Loucy (cell line): ENCODE measurements around the gene NDST3.
A peak's percentile ranks its signal among the peaks of the same experiment; 100 is the strongest.

Source experiments
- H2AFZ ChIP-seq: fragments of 200-600 bp; sonication (generic); 2 replicates; pipeline ENCODE4 v1.6.0; 2016; ENCODE audit warnings: antibody characterized with exemption, mild to moderate bottlenecking, low read length, moderate library complexity
- H3F3A ChIP-seq: fragments of 200-600 bp; 2 replicates; pipeline ENCODE4 v1.6.0; 2016; ENCODE audit warnings: antibody characterized with exemption, low read depth, mild to moderate bottlenecking
- H3K27me3 ChIP-seq: fragments of 200-600 bp; sonication (generic); 2 replicates; pipeline ENCODE4 v1.6.1; 2014; ENCODE audit warnings: low read length, mild to moderate bottlenecking; ENCODE audit not compliant: insufficient read depth, poor library complexity, severe bottlenecking
- H3K36me3 ChIP-seq: fragments of 200-600 bp; sonication (generic); 2 replicates; pipeline ENCODE4 v1.6.1; 2016; ENCODE audit warnings: low read length; ENCODE audit not compliant: insufficient read depth
- H3K4me1 ChIP-seq: fragments of 200-600 bp; sonication (generic); 2 replicates; pipeline ENCODE4 v1.5.1; 2014; ENCODE audit warnings: low read length, mild to moderate bottlenecking; ENCODE audit not compliant: insufficient read depth, poor library complexity, severe bottlenecking
- H3K4me2 ChIP-seq: fragments of 200-600 bp; sonication (generic); 2 replicates; pipeline ENCODE4 v1.6.0; 2014; ENCODE audit warnings: antibody characterized with exemption, low read length, low read depth, mild to moderate bottlenecking; ENCODE audit not compliant: poor library complexity, severe bottlenecking
- H3K4me3 ChIP-seq: fragments of 200-600 bp; sonication (generic); 2 replicates; pipeline ENCODE4 v1.5.1; 2014; ENCODE audit warnings: low read length, mild to moderate bottlenecking, mixed read lengths; ENCODE audit not compliant: poor library complexity, severe bottlenecking
- H3K79me2 ChIP-seq: fragments of 200-600 bp; sonication (generic); 2 replicates; pipeline ENCODE4 v1.6.1; 2014; ENCODE audit warnings: low read length; ENCODE audit not compliant: insufficient read depth
- H3K9ac ChIP-seq: fragments of 200-600 bp; sonication (generic); 2 replicates; pipeline ENCODE4 v1.6.0; 2014; ENCODE audit warnings: mild to moderate bottlenecking, low read depth, low read length, moderate library complexity; ENCODE audit not compliant: poor library complexity, severe bottlenecking
- H3K9me2 ChIP-seq: fragments of 200-600 bp; sonication (generic); replicated peaks from 2 replicates; pipeline ENCODE4 v1.6.1; 2016; ENCODE audit warnings: low read depth, low read length, mixed read lengths
- H3K9me3 ChIP-seq: fragments of 200-600 bp; sonication (generic); 2 replicates; pipeline ENCODE4 v1.6.1; 2014; ENCODE audit warnings: mild to moderate bottlenecking, antibody characterized with exemption, low read length, low read depth; ENCODE audit not compliant: insufficient read depth
- H4K20me1 ChIP-seq: fragments of 200-600 bp; sonication (generic); 2 replicates; pipeline ENCODE4 v1.6.0; 2014; ENCODE audit warnings: antibody characterized with exemption, low read length, mild to moderate bottlenecking; ENCODE audit not compliant: insufficient read depth, poor library complexity, severe bottlenecking
- CTCF ChIP-seq: fragments of 200-600 bp; sonication (generic); conservative IDR thresholded peaks from 2 replicates; pipeline ENCODE4 v1.5.1; 2014; ENCODE audit warnings: mild to moderate bottlenecking, antibody characterized with exemption, low read length
- EZH2phosphoT487 ChIP-seq: fragments of 200-600 bp; IDR thresholded peaks from 2 replicates; pipeline ENCODE4 v1.6.1; 2018; ENCODE audit warnings: antibody characterized with exemption, mild to moderate bottlenecking, moderate library complexity, borderline replicate concordance

Gene NDST3

GRCh38 chr4:118268780-118269179 lies 234.5 kb downstream of the NDST3 start:
- no peak overlapping the region for H2AFZ ChIP-seq

DNA sequence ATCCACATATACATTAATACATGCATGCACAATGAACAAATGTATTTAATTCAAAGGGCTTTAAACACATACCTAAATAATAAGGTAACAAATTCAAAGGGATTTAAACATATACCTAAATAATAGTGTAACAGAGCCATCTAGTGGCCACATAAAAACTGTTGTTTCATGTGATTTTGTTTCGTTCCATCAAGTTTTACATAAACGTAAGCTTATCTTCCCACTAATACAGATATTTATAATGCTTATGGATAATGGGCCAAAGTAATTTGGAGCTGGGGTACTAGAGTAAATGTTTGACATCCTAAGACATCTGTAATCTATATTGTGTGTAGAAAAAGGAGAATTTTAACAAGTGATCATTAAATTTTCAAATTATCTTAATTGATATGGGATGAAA lies 236.2 kb downstream of the NDST3 start:
- TF ChIP-seq EZH2phosphoT487 (no peak), CTCF (peak; percentile 81)
- H3K9me2 ChIP-seq: no peaks in the 10 kb centered on the region
- no peaks in the 10 kb centered on the region for H3K36me3 ChIP-seq
- no peak overlapping the region for H3K4me2 ChIP-seq
- no peak overlapping the region for H2AFZ ChIP-seq
- no peaks in the 10 kb centered on the region for H3K9me3 ChIP-seq
- H4K20me1 ChIP-seq: no peaks in the 10 kb centered on the region
- H3K4me1 ChIP-seq: peaks cover 5% of the 10 kb centered on the region
- no peaks in the 10 kb centered on the region for H3F3A ChIP-seq
- no peak overlapping the region for H3K4me3 ChIP-seq
- no peak overlapping the region for H3K9ac ChIP-seq
- H3K79me2 ChIP-seq: no peaks in the 10 kb centered on the region
- no peaks in the 10 kb centered on the region for H3K27me3 ChIP-seq

More at GRCh38 chr4:118268780-118269179, 234.5 kb downstream of the NDST3 start:
- no peaks in the 10 kb centered on the region for H4K20me1 ChIP-seq
- H3F3A ChIP-seq: no peaks in the 10 kb centered on the region
- no peaks in the 10 kb centered on the region for H3K9me3 ChIP-seq
- no peak overlapping the region for H3K4me2 ChIP-seq
- no peaks in the 10 kb centered on the region for H3K36me3 ChIP-seq
- H3K9ac ChIP-seq: no peak overlapping the region
- no peak overlapping the region for H3K4me3 ChIP-seq
- no peak for TF ChIP-seq EZH2phosphoT487
- TF ChIP-seq CTCF: no peak
- no peaks in the 10 kb centered on the region for H3K27me3 ChIP-seq
- no peaks in the 10 kb centered on the region for H3K79me2 ChIP-seq
- H3K9me2 ChIP-seq: no peaks in the 10 kb centered on the region
- peaks cover 4% of the 10 kb centered on the region for H3K4me1 ChIP-seq

GRCh38 chr4:118271788-118272187 lies 237.5 kb downstream of the NDST3 start:
- H3K4me2 ChIP-seq: no peak overlapping the region
- H3K27me3 ChIP-seq: no peaks in the 10 kb centered on the region
- no peaks in the 10 kb centered on the region for H3K36me3 ChIP-seq
- H3K4me1 ChIP-seq: peaks cover 5% of the 10 kb centered on the region
- H3K79me2 ChIP-seq: no peaks in the 10 kb centered on the region
- no peak overlapping the region for H3K9ac ChIP-seq
- no peaks in the 10 kb centered on the region for H3K9me3 ChIP-seq
- TF ChIP-seq CTCF (no peak), EZH2phosphoT487 (no peak)
- no peaks in the 10 kb centered on the region for H3K9me2 ChIP-seq
- H2AFZ ChIP-seq: no peak overlapping the region
- no peaks in the 10 kb centered on the region for H4K20me1 ChIP-seq
- H3K4me3 ChIP-seq: no peak overlapping the region
- no peaks in the 10 kb centered on the region for H3F3A ChIP-seq
